Neutrophil (primary cell): ENCODE measurements around the gene NTN1.
"Not testable (repeated sequence)": the region's sequence is repeated elsewhere in the genome, so short reads cannot be mapped to it uniquely, and the experiment has no call there.

Source experiments
- H3K27ac ChIP-seq: fragments of 200-600 bp; sonication (generic); 2 replicates; pipeline ENCODE4 v1.5.1; 2016; ENCODE audit warnings: mild to moderate bottlenecking, moderate library complexity
- H3K27me3 ChIP-seq: fragments of 200-600 bp; sonication (generic); 2 replicates; pipeline ENCODE4 v1.6.0; 2016; ENCODE audit warnings: mild to moderate bottlenecking
- H3K36me3 ChIP-seq: fragments of 200-600 bp; sonication (generic); 2 replicates; pipeline ENCODE4 v1.5.1; 2017
- H3K4me1 ChIP-seq, 2 experiments: fragments of 200-600 bp in 1 of 2; sonication (generic) in 1 of 2; 1 replicate in 1 of 2; 2 replicates in 1 of 2; pipeline versions ENCODE4 v1.5.1 to v1.6.1; 2013 to 2016; ENCODE audit warnings: low read depth in 1 of 2, low read length in 1 of 2, mild to moderate bottlenecking in 1 of 2, moderate library complexity in 1 of 2; ENCODE audit not compliant: control insufficient read depth in 1 of 2, insufficient read depth in 1 of 2
- H3K4me3 ChIP-seq, 2 experiments: fragments of 200-600 bp in 1 of 2; sonication (generic) in 1 of 2; 1 replicate in 1 of 2; 2 replicates in 1 of 2; pipeline ENCODE4 v1.5.1; 2013 to 2016; ENCODE audit warnings: low read depth in 1 of 2, low read length in 1 of 2, mild to moderate bottlenecking in 1 of 2, moderate library complexity in 1 of 2
- H3K9me3 ChIP-seq: fragments of 200-600 bp; sonication (generic); 2 replicates; pipeline ENCODE4 v1.5.1; 2016
- TF ChIP-seq, protein P1 (sequence below): fragments of 200-600 bp; sonication (generic); IDR thresholded peaks from 2 replicates; pipeline ENCODE4 v1.5.1; 2016; ENCODE audit warnings: antibody characterized with exemption

NTN1 gene

DNA sequence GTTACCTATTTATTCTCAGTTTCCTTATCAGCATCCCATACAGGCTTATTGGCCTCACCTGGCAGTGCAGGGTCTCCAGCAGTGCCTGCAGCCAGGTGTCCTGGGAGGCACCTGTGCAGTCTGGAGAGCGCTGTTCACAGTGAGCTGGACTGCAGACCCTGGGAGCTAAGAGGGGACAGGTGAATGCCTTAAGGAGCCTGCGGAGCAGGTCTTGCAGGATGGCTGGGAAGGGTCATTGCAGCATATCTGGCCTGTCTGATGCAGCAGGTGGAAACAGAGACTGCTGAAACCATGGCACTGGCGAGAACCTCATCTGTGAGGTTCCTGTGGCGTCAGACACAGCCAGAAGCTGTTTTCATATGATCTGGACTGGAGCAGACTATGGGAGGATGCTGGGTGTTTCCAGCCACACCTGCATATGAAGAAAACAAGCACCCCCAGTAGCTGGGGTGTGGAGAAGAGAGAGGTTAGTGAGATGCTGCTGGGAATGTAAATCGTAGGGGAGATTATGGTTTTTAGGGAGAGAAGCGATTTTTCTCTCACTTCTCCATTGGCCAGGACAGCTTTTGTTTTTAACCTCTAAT, 77.0 kb downstream of the NTN1 start:
- Histone ChIP-seq H3K27ac (no peak overlapping the region), H3K9me3 (no peaks in the 10 kb centered on the region), H3K36me3 (no peaks in the 10 kb centered on the region), H3K4me1 (no peaks in the 10 kb centered on the region), H3K27me3 (peaks cover 5% of the 10 kb centered on the region), H3K4me3 (no peak overlapping the region)
- TF ChIP-seq, protein P1, sequence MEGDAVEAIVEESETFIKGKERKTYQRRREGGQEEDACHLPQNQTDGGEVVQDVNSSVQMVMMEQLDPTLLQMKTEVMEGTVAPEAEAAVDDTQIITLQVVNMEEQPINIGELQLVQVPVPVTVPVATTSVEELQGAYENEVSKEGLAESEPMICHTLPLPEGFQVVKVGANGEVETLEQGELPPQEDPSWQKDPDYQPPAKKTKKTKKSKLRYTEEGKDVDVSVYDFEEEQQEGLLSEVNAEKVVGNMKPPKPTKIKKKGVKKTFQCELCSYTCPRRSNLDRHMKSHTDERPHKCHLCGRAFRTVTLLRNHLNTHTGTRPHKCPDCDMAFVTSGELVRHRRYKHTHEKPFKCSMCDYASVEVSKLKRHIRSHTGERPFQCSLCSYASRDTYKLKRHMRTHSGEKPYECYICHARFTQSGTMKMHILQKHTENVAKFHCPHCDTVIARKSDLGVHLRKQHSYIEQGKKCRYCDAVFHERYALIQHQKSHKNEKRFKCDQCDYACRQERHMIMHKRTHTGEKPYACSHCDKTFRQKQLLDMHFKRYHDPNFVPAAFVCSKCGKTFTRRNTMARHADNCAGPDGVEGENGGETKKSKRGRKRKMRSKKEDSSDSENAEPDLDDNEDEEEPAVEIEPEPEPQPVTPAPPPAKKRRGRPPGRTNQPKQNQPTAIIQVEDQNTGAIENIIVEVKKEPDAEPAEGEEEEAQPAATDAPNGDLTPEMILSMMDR: no peak

DNA sequence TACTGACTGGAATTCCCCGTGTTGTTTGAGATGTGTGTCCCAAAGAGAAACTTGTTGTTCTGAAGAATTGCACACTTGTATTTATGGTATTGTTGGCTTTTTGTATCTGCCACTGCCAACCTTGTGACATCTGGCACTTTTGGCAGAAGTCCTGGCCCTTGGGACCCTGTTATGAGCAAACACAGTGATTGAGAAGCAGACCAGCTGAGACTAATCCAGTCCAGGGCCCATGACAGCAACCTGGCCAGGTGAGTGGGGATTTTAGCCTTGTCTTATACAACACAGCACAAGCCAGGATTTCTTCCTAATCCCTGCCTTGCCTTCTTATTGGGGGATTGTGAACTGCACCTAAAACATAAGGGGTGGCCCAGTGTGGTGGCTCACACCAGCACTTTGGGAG, 80.0 kb downstream of the NTN1 start:
- Histone ChIP-seq H3K27ac (no peak overlapping the region), H3K36me3 (no peaks in the 10 kb centered on the region), H3K27me3 (peaks cover 5% of the 10 kb centered on the region), H3K9me3 (no peaks in the 10 kb centered on the region), H3K4me1 (no peaks in the 10 kb centered on the region), H3K4me3 (no peak overlapping the region)
- TF ChIP-seq, protein P1: no peak

DNA sequence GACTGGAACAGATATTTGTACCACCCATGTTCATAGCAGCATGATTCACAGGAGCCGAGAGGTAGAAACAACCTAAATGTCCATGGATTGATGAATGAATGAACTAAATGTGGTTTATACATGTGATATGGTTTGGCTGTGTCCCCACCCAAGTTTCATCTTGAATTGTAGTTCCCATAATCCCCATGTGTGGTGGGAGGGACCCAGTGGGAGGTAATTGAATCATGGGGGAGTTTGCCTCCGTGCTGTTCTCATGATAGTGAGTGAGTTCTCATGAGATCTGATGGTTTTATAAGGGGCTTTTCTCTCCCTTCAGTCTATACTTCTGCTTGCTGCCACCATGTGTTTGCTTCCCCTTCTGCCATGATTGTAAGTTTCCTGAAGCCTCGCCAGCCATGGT, 81.9 kb downstream of the NTN1 start:
- H3K27ac ChIP-seq, H3K4me3 ChIP-seq, H3K9me3 ChIP-seq, H3K4me1 ChIP-seq, H3K27me3 ChIP-seq, H3K36me3 ChIP-seq: not testable (repeated sequence)

DNA sequence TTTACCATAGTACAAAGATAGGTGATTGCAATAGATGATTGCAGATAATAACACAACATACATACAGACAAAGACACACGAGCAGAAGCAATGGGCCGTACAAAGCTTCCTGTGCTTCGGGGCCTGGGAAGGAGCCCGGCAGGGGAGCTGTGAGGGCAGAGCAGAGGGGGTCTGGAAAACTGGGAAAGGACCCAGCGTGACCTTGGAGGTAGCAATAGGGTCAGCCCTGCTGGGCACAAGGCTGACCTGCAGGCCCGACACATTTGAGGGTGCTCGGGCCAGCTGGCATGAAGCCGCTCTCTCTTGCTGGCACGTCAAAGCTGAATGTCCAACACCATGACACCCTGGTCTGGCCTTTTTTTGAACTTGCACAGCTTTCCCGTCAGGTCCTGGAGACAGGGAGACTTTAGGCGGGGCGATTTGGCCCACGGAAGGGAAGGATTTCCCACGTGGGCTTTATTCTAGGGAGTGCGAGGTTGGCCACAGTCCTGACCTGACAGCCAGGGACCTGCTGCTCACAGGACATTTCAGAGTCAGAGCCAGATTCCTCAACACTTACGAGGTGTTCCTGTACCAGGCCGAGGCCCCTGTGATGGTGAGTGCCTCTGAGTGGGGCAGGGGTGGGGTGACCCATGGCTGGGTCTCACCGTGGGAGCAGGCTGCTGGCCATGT, 83.2 kb downstream of the NTN1 start:
- Histone ChIP-seq H3K4me1 (peaks cover 8 to 17% of the 10 kb centered on the region in 2 experiments), H3K4me3 (no peak overlapping the region), H3K36me3 (no peaks in the 10 kb centered on the region), H3K27me3 (no peaks in the 10 kb centered on the region), H3K9me3 (no peaks in the 10 kb centered on the region), H3K27ac (no peak overlapping the region)
- TF ChIP-seq, protein P1: no peak

DNA sequence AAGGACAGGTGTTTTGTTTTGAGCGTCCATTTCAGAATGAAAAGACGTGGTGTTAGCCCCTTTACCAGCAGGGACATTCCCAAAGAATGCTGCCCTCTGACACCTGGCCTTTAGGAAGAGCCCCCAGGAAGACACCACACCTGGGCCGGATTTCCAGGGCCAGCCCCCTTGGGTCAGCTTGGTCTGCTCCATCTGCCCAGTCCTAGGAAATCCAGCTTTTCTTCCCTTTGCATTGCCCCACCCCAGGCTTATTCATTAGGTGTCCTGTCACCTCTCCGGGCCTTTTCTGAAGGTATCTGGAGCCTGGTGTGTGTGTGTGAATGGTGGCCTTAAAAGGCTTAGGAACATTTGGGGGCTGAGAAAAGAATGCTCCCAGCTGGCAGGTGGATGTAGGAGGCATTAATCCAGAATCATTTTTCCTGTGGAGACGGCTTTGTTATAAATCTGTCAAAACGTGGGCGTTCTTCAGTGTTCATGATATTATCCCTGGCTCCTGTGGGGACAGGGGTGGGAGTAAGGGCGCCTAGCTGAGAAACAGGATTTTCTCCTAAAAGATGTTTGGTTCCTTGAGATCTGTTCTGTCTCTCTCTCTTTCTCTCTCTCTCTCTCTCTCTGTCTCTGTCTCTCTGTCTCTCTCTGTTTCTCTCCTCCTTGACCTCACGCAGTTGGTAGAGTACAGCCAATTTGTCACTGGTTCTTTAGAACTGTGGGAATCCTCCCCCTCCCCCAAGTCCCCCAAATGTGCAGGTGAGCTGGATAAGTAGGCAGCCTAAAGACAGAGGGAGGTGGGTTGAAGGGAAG, 84.0 kb downstream of the NTN1 start:
- Histone ChIP-seq H3K4me3 (no peak overlapping the region), H3K4me1 (peaks cover 8 to 19% of the 10 kb centered on the region in 2 experiments), H3K9me3 (no peaks in the 10 kb centered on the region), H3K36me3 (no peaks in the 10 kb centered on the region), H3K27me3 (no peaks in the 10 kb centered on the region), H3K27ac (no peak overlapping the region)
- TF ChIP-seq, protein P1: no peak

DNA sequence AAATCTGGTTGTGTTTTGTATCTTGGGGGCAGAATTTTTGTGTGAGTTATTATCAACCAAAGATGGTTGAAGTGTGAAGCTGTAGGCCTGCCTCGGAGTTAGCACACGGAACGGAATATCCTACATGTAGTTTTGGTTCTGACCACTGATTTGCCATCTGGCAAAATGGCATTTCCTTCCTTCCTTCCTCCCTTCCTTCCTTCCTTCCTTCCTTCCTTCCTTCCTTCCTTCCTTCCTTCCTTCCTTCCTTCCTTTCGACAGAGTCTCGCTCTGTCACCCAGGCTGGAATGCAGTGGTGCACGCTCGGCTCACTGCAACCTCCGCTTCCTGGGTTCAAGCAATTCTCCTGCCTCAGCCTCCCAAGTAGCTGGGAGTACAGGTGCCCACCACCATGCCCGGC, 85.0 kb downstream of the NTN1 start:
- H3K9me3 ChIP-seq, H3K27me3 ChIP-seq, H3K36me3 ChIP-seq, H3K27ac ChIP-seq, H3K4me3 ChIP-seq: not testable (repeated sequence)
- H3K4me1 ChIP-seq: peaks cover 8 to 19% of the 10 kb centered on the region in 2 experiments
